H1 (cell line): ENCODE results near the gene RNF44. TPM values are rescaled to one million over a fixed set of nuclear protein-coding genes. Genes with fewer than 3 reads are reported as not detected.

ENCODE experiments used
- CTCF ChIA-PET: fragments of 300-600 bp; sonication (Branson Sonifier 250); formaldehyde crosslinking; loops from one replicate; lab custom pipeline; 2021; ENCODE audit not compliant: partially characterized antibody; lab: Charles Lee
- POLR2A ChIA-PET: fragments of 300-600 bp; sonication (Branson Sonifier 250); formaldehyde crosslinking; loops from one replicate; lab custom pipeline; 2021; ENCODE audit warnings: inconsistent platforms; ENCODE audit not compliant: partially characterized antibody; lab: Charles Lee
- DNase-seq, 2 experiments: peaks; one replicate each; pipeline versions ENCODE4 v3.0.0 to v3.0.0-alpha.2; 2010 to 2022; ENCODE audit warnings: low spot score in 2 of 2, low read depth in 1 of 2, mixed read lengths in 1 of 2
- FAIRE-seq: peaks from 2 replicates; lab custom pipeline; 2011; peaks lifted over from hg19 to GRCh38; lab: Jason Lieb, UNC
- H2AFZ ChIP-seq: 2 replicates; pipeline ENCODE4 v1.8.1; 2012; ENCODE audit warnings: low read length, inconsistent platforms
- H2AK5ac ChIP-seq: 2 replicates; pipeline ENCODE4 v1.6.1; 2013; ENCODE audit warnings: low read depth, low read length
- H2BK120ac ChIP-seq: replicated peaks from 2 replicates; pipeline ENCODE3; 2013; ENCODE audit warnings: low read depth, low read length, inconsistent platforms
- H2BK12ac ChIP-seq: 2 replicates; pipeline ENCODE4 v1.6.1; 2013; ENCODE audit warnings: low read depth, low read length
- H2BK15ac ChIP-seq: 2 replicates; pipeline ENCODE4 v1.6.1; 2013; ENCODE audit warnings: low read length
- H2BK20ac ChIP-seq: 2 replicates; pipeline ENCODE4 v1.6.1; 2013; ENCODE audit warnings: low read length
- H2BK5ac ChIP-seq: 2 replicates; pipeline ENCODE4 v1.6.1; 2013; ENCODE audit warnings: low read depth, low read length
- H3K14ac ChIP-seq: 2 replicates; pipeline ENCODE4 v1.6.1; 2013; ENCODE audit warnings: inconsistent platforms; ENCODE audit not compliant: insufficient read length
- H3K18ac ChIP-seq: 2 replicates; pipeline ENCODE4 v1.6.1; 2013; ENCODE audit warnings: low read length; ENCODE audit errors: extremely low read depth
- H3K23ac ChIP-seq: 2 replicates; pipeline ENCODE4 v1.6.1; 2013; ENCODE audit warnings: inconsistent platforms; ENCODE audit not compliant: insufficient read length
- H3K23me2 ChIP-seq: 2 replicates; pipeline ENCODE4 v1.6.1; 2013; ENCODE audit warnings: low read depth, low read length
- H3K27ac ChIP-seq: 2 replicates; pipeline ENCODE4 v1.6.1; 2011; ENCODE audit warnings: low read depth, low read length, inconsistent platforms
- H3K27me3 ChIP-seq, 4 experiments: replicated peaks in 1 of 4; 1 replicate in 1 of 4; 2 replicates in 3 of 4; pipeline versions ENCODE4 v1.6.1 to v1.8.1; 2011 to 2013; ENCODE audit warnings: low read length in 3 of 4, mild to moderate bottlenecking in 3 of 4, inconsistent platforms in 2 of 4, mixed read lengths in 2 of 4, moderate library complexity in 1 of 4; ENCODE audit not compliant: control insufficient read depth in 3 of 4, insufficient read depth in 3 of 4; ENCODE audit errors: extremely low read depth in 1 of 4
- H3K36me3 ChIP-seq, 4 experiments: 2 replicates each; pipeline versions ENCODE4 v1.6.1 to v1.8.1; 2011 to 2013; ENCODE audit warnings: mild to moderate bottlenecking in 4 of 4, low read length in 3 of 4, moderate library complexity in 2 of 4, control low read depth in 1 of 4, inconsistent platforms in 1 of 4; ENCODE audit not compliant: insufficient read depth in 4 of 4, control insufficient read depth in 2 of 4
- H3K4ac ChIP-seq: replicated peaks from 2 replicates; pipeline ENCODE3; 2013; ENCODE audit warnings: low read length, low read depth, mixed read lengths, inconsistent platforms; ENCODE audit not compliant: insufficient read length
- H3K4me1 ChIP-seq, 4 experiments: replicated peaks in 1 of 4; 1 replicate in 1 of 4; 2 replicates in 3 of 4; pipeline versions ENCODE4 v1.6.1 to v1.8.1; 2011 to 2013; ENCODE audit warnings: low read length in 3 of 4, inconsistent platforms in 2 of 4, mixed read lengths in 1 of 4; ENCODE audit not compliant: insufficient read depth in 4 of 4, control insufficient read depth in 3 of 4
- H3K4me2 ChIP-seq, 2 experiments: 2 replicates each; pipeline versions ENCODE4 v1.6.1 to v1.8.1; 2011 to 2013; ENCODE audit warnings: low read depth in 2 of 2, low read length in 2 of 2, control low read depth in 1 of 2, inconsistent platforms in 1 of 2, mild to moderate bottlenecking in 1 of 2; ENCODE audit not compliant: insufficient read depth in 1 of 2
- H3K4me3 ChIP-seq, 4 experiments: fragments of 200-600, 300-600 bp in 1 of 4; sonication (generic), shearing (Covaris generic), sonication (Bioruptor Twin) in 1 of 4; 2 replicates each; pipeline versions ENCODE4 v1.5.1 to v1.8.1; 2011 to 2016; ENCODE audit warnings: low read length in 4 of 4, low read depth in 3 of 4, control low read depth in 2 of 4, inconsistent platforms in 2 of 4, mild to moderate bottlenecking in 2 of 4, mixed read lengths in 1 of 4, moderate library complexity in 1 of 4; ENCODE audit not compliant: insufficient read depth in 2 of 4; ENCODE audit errors: extremely low read depth in 1 of 4
- H3K56ac ChIP-seq: replicated peaks from 2 replicates; pipeline ENCODE3; 2013; ENCODE audit warnings: low read depth, mild to moderate bottlenecking, mixed read lengths, low read length, inconsistent platforms; ENCODE audit not compliant: insufficient read length
- H3K79me1 ChIP-seq: 2 replicates; pipeline ENCODE4 v1.6.1; 2013; ENCODE audit warnings: low read depth, low read length, control low read depth
- H3K79me2 ChIP-seq, 2 experiments: 2 replicates each; pipeline versions ENCODE4 v1.6.1 to v1.8.1; 2012 to 2013; ENCODE audit warnings: low read length in 2 of 2, mild to moderate bottlenecking in 2 of 2, inconsistent platforms in 1 of 2; ENCODE audit not compliant: insufficient read depth in 2 of 2, control insufficient read depth in 1 of 2
- H3K9ac ChIP-seq, 4 experiments: replicated peaks in 1 of 4; 1 replicate in 1 of 4; 2 replicates in 3 of 4; pipeline versions ENCODE4 v1.6.1 to v1.8.1; 2011 to 2013; ENCODE audit warnings: low read depth in 3 of 4, low read length in 3 of 4, control low read depth in 2 of 4, mild to moderate bottlenecking in 2 of 4, moderate library complexity in 2 of 4, inconsistent platforms in 1 of 4; ENCODE audit errors: extremely low read depth in 1 of 4
- H3K9me3 ChIP-seq, 2 experiments: 2 replicates each; pipeline versions ENCODE4 v1.6.1 to v1.8.1; 2012 to 2013; ENCODE audit warnings: mild to moderate bottlenecking in 2 of 2, moderate library complexity in 2 of 2, control low read depth in 1 of 2, inconsistent platforms in 1 of 2, low read depth in 1 of 2, low read length in 1 of 2, mixed read lengths in 1 of 2; ENCODE audit not compliant: insufficient read depth in 2 of 2
- H4K20me1 ChIP-seq, 2 experiments: replicated peaks in 1 of 2; 2 replicates each; pipeline versions ENCODE3 to v1.8.1; 2011 to 2013; ENCODE audit warnings: inconsistent platforms in 2 of 2, low read length in 2 of 2, mild to moderate bottlenecking in 1 of 2; ENCODE audit not compliant: insufficient read depth in 2 of 2, control insufficient read depth in 1 of 2
- H4K5ac ChIP-seq: 2 replicates; pipeline ENCODE4 v1.6.1; 2013; ENCODE audit warnings: low read length, low read depth, mixed read lengths, inconsistent platforms; ENCODE audit not compliant: insufficient read length
- H4K8ac ChIP-seq: 2 replicates; pipeline ENCODE4 v1.8.0; 2013; ENCODE audit warnings: mild to moderate bottlenecking, moderate library complexity, low read length, inconsistent platforms; ENCODE audit not compliant: insufficient read depth; ENCODE audit errors: extremely low read depth
- H4K91ac ChIP-seq: replicated peaks from 2 replicates; pipeline ENCODE3; 2013; ENCODE audit warnings: low read length, mixed read lengths, inconsistent platforms; ENCODE audit not compliant: insufficient read length
- ASH2L ChIP-seq: fragments of 200-600, 300-600 bp; sonication (generic); IDR thresholded peaks from one replicate; pipeline ENCODE4 v1.7.1; 2017; ENCODE audit warnings: low read length
- GABPA ChIP-seq: IDR thresholded peaks from 2 replicates; pipeline ENCODE4 v1.6.1; 2011; ENCODE audit warnings: mild to moderate bottlenecking, low read length, moderate library complexity, borderline replicate concordance; ENCODE audit not compliant: insufficient read depth
- KDM1A ChIP-seq: fragments of 200-600, 300-600 bp; sonication (generic); IDR thresholded peaks from 2 replicates; pipeline ENCODE4 v1.7.1; 2016; ENCODE audit warnings: mild to moderate bottlenecking, low read length, borderline replicate concordance
- RBBP5 ChIP-seq: IDR thresholded peaks from 2 replicates; pipeline ENCODE4 v1.7.1; 2012; ENCODE audit warnings: low read depth, mild to moderate bottlenecking, inconsistent platforms, low read length, moderate library complexity, borderline replicate concordance
- SRF ChIP-seq: IDR thresholded peaks from 2 replicates; pipeline ENCODE4 v1.6.1; 2011; ENCODE audit warnings: mild to moderate bottlenecking, low read depth, low read length, moderate library complexity
- WGBS, 2 experiments: shearing (Covaris generic) in 1 of 2; methylation state at CpG; one replicate each; pipeline versions ENCODE4 v1.1.6 to v1.1.7; 2013 to 2015; ENCODE audit warnings: low lambda C conversion rate in 2 of 2, mixed read lengths in 2 of 2, inconsistent platforms in 1 of 2, low coverage in 1 of 2, missing lambda C conversion rate in 1 of 2; ENCODE audit not compliant: insufficient replicate concordance in 2 of 2, insufficient coverage in 1 of 2, insufficient read length in 1 of 2; ENCODE audit errors: extremely low coverage in 1 of 2, missing lambda C conversion rate in 1 of 2; 5-methylcytosine and 5-hydroxymethylcytosine counted together
- polyA plus RNA-seq, 7 experiments: library from polyadenylated mRNA; depleted of rRNA in 3 of 7; stranded (reverse) in 5 of 7; unstranded in 2 of 7; fragments of >200 nt in 5 of 7; fragments of 200-250 nt in 2 of 7; gene quantifications; 1 replicate in 5 of 7; 2 replicates in 1 of 7; 4 replicates in 1 of 7; pipeline versions ENCODE4 v1.2.1 to v1.2.3, GENCODE V29; 2011 to 2013; ENCODE audit warnings: missing spikeins in 2 of 7, mixed read lengths in 2 of 7
- total RNA-seq: library from RNA; stranded (reverse); fragmentation: NEBNext Ultra II Directional; extraction: Animal tissue kit (Norgen Biotek cat#: 25700); gene quantifications from 2 replicates; pipeline ENCODE4 v1.2.1, GENCODE V29; 2021
- TF ChIP-seq, protein P1 (sequence below): IDR thresholded peaks from 2 replicates; pipeline ENCODE4 v1.6.1; 2012; ENCODE audit warnings: inconsistent platforms
- TF ChIP-seq, protein P2 (sequence below): IDR thresholded peaks from 2 replicates; pipeline ENCODE4 v1.6.1; 2011; ENCODE audit warnings: low read depth, mild to moderate bottlenecking, low read length; ENCODE audit not compliant: insufficient read depth

Gene RNF44
- total and polyA plus RNA-seq, 2 of the 8 experiments (the other 6 are each of a cell fraction or from before 2014, with no cell fraction given), result 54.7 to 164 TPM

DNA sequence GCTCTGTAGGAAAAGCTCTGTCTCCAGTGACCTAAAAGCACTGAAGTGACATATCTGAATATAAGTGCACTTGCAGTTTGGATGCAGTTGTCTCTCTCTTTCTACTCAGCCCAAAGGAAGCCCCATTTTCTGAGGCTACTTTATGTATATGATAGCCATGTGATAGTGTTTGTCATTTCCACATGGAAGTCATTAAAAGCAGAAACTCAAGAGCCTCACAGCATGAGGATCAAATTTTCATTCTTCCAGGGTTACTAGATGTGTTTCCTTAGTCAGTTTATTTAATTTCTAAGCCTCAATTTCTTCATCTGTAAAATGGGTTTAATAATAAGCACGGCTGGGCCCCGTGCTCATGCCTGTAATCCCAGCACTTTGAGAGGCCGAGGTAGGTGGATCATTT, 36.7 kb downstream of the RNF44 start:
- Histone ChIP-seq H3K27me3 (no peaks in the 10 kb centered on the region), H4K5ac (no peak overlapping the region), H3K79me2 (no peaks in the 10 kb centered on the region), H3K14ac (no peak overlapping the region), H4K8ac (no peak overlapping the region), H3K4me3 (no peak overlapping the region), H3K9ac (no peak overlapping the region), H3K79me1 (no peaks in the 10 kb centered on the region), H2AK5ac (no peak overlapping the region), H2BK120ac (no peak overlapping the region), H3K4ac (no peak overlapping the region), H3K4me2 (no peak overlapping the region), H3K4me1 (no peaks in the 10 kb centered on the region), H3K23ac (no peak overlapping the region), H3K56ac (no peak overlapping the region), H2BK12ac (no peak overlapping the region), H2BK15ac (no peak overlapping the region), H3K18ac (no peak overlapping the region), H2AFZ (no peak overlapping the region), H3K23me2 (no peaks in the 10 kb centered on the region), H3K9me3 (no peaks in the 10 kb centered on the region), H3K27ac (no peak overlapping the region), H4K20me1 (no peaks in the 10 kb centered on the region), H3K36me3 (peaks cover 10 to 66% (median 41%) of the 10 kb centered on the region in 4 experiments), H4K91ac (no peak overlapping the region), H2BK20ac (no peak overlapping the region), H2BK5ac (no peak overlapping the region)
- TF ChIP-seq GABPA (no peak), RBBP5 (no peak), SRF (no peak), ASH2L (no peak), KDM1A (no peak)
- TF ChIP-seq, protein P1, sequence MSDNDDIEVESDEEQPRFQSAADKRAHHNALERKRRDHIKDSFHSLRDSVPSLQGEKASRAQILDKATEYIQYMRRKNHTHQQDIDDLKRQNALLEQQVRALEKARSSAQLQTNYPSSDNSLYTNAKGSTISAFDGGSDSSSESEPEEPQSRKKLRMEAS, result no peak
- TF ChIP-seq, protein P2, sequence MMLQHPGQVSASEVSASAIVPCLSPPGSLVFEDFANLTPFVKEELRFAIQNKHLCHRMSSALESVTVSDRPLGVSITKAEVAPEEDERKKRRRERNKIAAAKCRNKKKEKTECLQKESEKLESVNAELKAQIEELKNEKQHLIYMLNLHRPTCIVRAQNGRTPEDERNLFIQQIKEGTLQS, result no peak
- ChIA-PET CTCF (interaction anchor here (1.0 to 1.5 kb wide), 3 partner anchors 16 to 95 kb away, joined by 3 to 5 read pairs (median 3); no protein-coding TSS in a partner anchor), POLR2A (interaction anchor here (1.8 kb wide), 1 partner anchor 11 kb away, joined by 4 read pairs; no protein-coding TSS in a partner anchor)
- FAIRE-seq (no peak), DNase-seq (no peak)
- 95% methylated on average over 3 of the region's 3 CpGs; no CpG with 5 or more reads in 1 of the 2 experiments for WGBS, 2 experiments
